Esophagus squamous epithelium (tissue), 5 donors: ENCODE measurements around the gene GLMP. TPM values are rescaled to one million over a fixed set of nuclear protein-coding genes. Genes with fewer than 3 reads are reported as not detected.

Source experiments
- DNase-seq: peaks from one replicate; lab custom pipeline; 2025; lab: John Stamatoyannopoulos, UW
- H3K27ac ChIP-seq, 4 donors: fragments of 200-600 bp; sonication (generic); one replicate each; pipeline ENCODE4 v1.5.1; 2016 to 2019; ENCODE audit warnings: mild to moderate bottlenecking in 1 of 4
- H3K27me3 ChIP-seq, 4 donors: fragments of 200-600 bp; sonication (generic); 1 replicate in 3 of 4; 2 replicates in 1 of 4; pipeline versions ENCODE4 v1.5.1 to v1.6.0; 2017 to 2021; ENCODE audit warnings: antibody characterized with exemption in 1 of 4
- H3K36me3 ChIP-seq, 3 donors: fragments of 200-600 bp; sonication (generic); one replicate each; pipeline ENCODE4 v1.5.1; 2016 to 2019
- H3K4me1 ChIP-seq, 3 donors: fragments of 200-600 bp; sonication (generic); one replicate each; pipeline ENCODE4 v1.5.1; 2017 to 2019
- H3K4me3 ChIP-seq, 4 donors: fragments of 200-600 bp; sonication (generic); 1 replicate in 3 of 4; 2 replicates in 1 of 4; pipeline ENCODE4 v1.5.1; 2016 to 2019; ENCODE audit warnings: mild to moderate bottlenecking in 2 of 4, moderate library complexity in 1 of 4
- H3K9me3 ChIP-seq, 3 donors: fragments of 200-600 bp; sonication (generic); one replicate each; pipeline ENCODE4 v1.5.1; 2016 to 2019
- POLR2A ChIP-seq, 4 donors: fragments of 450-650 bp; IDR thresholded peaks; one replicate each; pipeline ENCODE4 v1.6.1; 2017; ENCODE audit warnings: antibody characterized with exemption in 4 of 4, mild to moderate bottlenecking in 4 of 4, moderate library complexity in 3 of 4
- whole genome bisulfite sequencing, 2 donors: methylation state at CpG; one replicate each; pipeline ENCODE4 v1.1.5; 2018; 5-methylcytosine and 5-hydroxymethylcytosine counted together
- intact Hi-C: fragments of 100-400 bp; cut with DNase I; formaldehyde crosslinking; loops from one replicate; pipeline ENCODE4 v1.15.0; 2022
- total RNA-seq, 4 donors: library from RNA; depleted of rRNA; stranded (reverse); fragments of >200 nt; gene quantifications; one replicate each; pipeline ENCODE4 v1.1.0, GENCODE V29; 2016
- TF ChIP-seq, protein P1 (sequence below), 6 experiments: fragments of 450-650 bp in 4 of 6; fragments of 200-600 bp in 2 of 6; sonication (generic) in 2 of 6; IDR thresholded peaks; one replicate each; pipeline ENCODE4 v1.5.1; 2016 to 2019; ENCODE audit warnings: antibody characterized with exemption in 6 of 6, mild to moderate bottlenecking in 4 of 6, moderate library complexity in 4 of 6
- donor health status: DM: yes; HTN: yes; CAD: no.

Gene GLMP
- total RNA-seq, 4 donors from 2014 or later = 16.1 to 44.2 (median 27.7) TPM

DNA sequence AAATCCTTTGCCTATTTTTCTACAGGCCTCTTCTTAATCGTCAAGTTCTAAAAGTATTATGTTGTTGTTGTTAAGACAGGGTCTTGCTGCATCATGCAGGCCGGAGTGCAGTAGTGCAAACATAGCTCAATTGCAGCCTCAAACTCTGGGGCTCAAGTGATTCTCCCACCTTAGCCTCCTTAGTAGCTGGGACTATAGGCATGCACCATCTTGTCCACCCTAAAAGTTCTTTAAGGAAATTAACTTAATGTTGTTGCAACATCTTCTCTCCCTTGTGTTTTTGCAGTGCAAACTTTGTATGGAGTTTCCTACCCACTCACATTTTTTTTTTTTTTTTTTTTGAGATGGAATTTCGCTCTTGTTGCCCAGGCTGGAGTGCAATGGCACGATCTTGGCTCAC is 7.8 kb upstream of the GLMP start:
- Histone ChIP-seq H3K4me3 (no peak overlapping the region), H3K27ac (no peak overlapping the region), H3K4me1 (peaks cover 0 to 21% (median 0%) of the 10 kb centered on the region in 3 donors), H3K27me3 (no peaks in the 10 kb centered on the region), H3K9me3 (no peaks in the 10 kb centered on the region), H3K36me3 (peaks cover 0 to 44% (median 4%) of the 10 kb centered on the region in 3 donors)
- WGBS, 2 donors = 62 to 67% methylated on average over 4 of the region's 4 CpGs
- no peak for DNase-seq
- intact Hi-C loops = no loop called here
- TF ChIP-seq, protein P1, sequence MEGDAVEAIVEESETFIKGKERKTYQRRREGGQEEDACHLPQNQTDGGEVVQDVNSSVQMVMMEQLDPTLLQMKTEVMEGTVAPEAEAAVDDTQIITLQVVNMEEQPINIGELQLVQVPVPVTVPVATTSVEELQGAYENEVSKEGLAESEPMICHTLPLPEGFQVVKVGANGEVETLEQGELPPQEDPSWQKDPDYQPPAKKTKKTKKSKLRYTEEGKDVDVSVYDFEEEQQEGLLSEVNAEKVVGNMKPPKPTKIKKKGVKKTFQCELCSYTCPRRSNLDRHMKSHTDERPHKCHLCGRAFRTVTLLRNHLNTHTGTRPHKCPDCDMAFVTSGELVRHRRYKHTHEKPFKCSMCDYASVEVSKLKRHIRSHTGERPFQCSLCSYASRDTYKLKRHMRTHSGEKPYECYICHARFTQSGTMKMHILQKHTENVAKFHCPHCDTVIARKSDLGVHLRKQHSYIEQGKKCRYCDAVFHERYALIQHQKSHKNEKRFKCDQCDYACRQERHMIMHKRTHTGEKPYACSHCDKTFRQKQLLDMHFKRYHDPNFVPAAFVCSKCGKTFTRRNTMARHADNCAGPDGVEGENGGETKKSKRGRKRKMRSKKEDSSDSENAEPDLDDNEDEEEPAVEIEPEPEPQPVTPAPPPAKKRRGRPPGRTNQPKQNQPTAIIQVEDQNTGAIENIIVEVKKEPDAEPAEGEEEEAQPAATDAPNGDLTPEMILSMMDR (IDR thresholded peaks at IDR 0.05) = no peak
- TF ChIP-seq POLR2A (IDR thresholded peaks at IDR 0.05) = no peak

DNA sequence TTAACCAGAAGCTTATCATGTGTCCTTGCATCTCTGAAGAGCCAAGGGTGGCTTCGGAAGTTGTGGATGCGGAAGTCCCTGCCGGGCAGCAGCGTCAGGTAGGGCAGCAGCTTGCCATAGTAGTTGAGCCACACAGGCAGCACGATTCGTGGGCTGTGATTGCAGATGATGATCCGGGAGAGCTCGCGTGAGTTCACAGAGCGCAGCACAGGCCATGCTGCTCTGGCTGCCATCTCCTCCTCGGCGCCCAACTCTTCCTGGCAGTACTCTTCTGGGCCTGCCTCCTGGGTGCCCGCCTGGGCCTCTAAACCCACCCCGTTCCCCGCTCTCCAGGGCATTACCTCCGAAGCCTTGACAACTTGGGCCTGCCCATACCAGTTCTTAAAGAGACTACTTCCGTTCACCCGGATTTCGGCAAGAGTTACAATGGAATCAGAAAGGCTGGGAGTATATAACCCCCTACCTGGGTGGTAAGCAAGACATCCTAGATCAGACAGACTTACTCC is 3.4 kb upstream of the GLMP start, which contains the start of gene VHLL:
TSS of gene VHLL (minus strand) at position 456 of the 506 bp plus-strand sequence. CDS start at position 338, 118 bp downstream.
- H3K27ac ChIP-seq = no peak within 1 kb of the TSS
- 95 to 96% methylated on average over 5 to 17 of the region's 19 CpGs for WGBS, 2 donors
- no peak for TF ChIP-seq POLR2A (IDR thresholded peaks at IDR 0.05)
- TF ChIP-seq, protein P1 (IDR thresholded peaks at IDR 0.05) = no peak
- peaks cover 9 to 44% (median 16%) of the 10 kb centered on the region in 3 donors for H3K4me1 ChIP-seq
- intact Hi-C loops = no loop called here
- H3K27me3 ChIP-seq = no peaks in the 10 kb centered on the region
- DNase-seq = no peak
- no peak within 1 kb of the TSS for H3K4me3 ChIP-seq
- H3K36me3 ChIP-seq = peaks cover 0 to 8% (median 0%) of the 10 kb centered on the region in 3 donors
- H3K9me3 ChIP-seq = no peaks in the 10 kb centered on the region

DNA sequence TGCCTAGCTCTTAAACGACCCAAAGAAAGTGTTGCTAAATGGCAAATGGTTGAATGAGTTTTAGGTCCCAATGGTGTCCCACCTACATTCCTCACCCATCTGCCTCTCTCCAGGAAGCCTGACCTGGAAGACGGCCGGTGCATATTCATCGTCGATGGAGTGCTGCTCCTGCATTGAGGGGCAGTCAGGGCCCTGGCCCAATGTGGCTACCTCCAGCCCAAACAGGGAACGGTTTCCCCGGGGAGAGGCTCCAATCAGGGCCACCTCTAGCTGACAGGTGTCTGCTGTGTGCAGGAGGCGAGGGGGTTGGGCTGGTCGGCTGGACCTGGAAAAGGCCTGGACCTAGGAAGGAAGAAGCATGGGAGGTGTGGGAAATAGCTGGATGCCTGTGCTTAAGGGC is 1.6 kb downstream of the GLMP start:
- peak overlapping the region in 1 of 4 donors; percentile 82 for H3K27ac ChIP-seq
- DNase-seq = no peak
- no peak for TF ChIP-seq POLR2A (IDR thresholded peaks at IDR 0.05)
- TF ChIP-seq, protein P1 (IDR thresholded peaks at IDR 0.05) = no peak
- H3K27me3 ChIP-seq = no peaks in the 10 kb centered on the region
- no peak overlapping the region for H3K4me3 ChIP-seq
- 83 to 84% methylated on average over 1 to 6 of the region's 9 CpGs for WGBS, 2 donors
- no peaks in the 10 kb centered on the region for H3K9me3 ChIP-seq
- peaks cover 0 to 48% (median 8%) of the 10 kb centered on the region in 3 donors for H3K36me3 ChIP-seq
- H3K4me1 ChIP-seq = peaks cover 16 to 73% (median 31%) of the 10 kb centered on the region in 3 donors
- intact Hi-C loops = no loop called here

DNA sequence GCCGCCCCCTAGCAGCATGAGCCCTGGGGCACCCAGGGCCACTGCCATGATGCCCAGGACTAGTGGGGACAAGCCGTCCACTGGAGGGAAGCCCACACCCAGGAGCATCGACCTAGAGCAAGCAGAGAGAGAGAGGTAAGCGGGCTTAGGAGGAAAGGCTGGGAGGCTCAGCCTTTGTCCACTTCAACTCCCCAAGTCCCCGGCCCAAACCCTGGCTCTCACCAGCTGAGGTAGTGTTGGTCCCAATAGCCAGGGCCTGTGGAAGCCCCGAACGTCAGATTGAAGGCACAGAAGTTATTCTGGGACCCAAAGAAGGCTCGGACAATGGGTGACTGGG is 2.4 kb downstream of the GLMP start:
- no peaks in the 10 kb centered on the region for H3K27me3 ChIP-seq
- H3K4me1 ChIP-seq = peaks cover 16 to 73% (median 31%) of the 10 kb centered on the region in 3 donors
- H3K36me3 ChIP-seq = peaks cover 0 to 56% (median 11%) of the 10 kb centered on the region in 3 donors
- no peaks in the 10 kb centered on the region for H3K9me3 ChIP-seq
- peak overlapping the region; percentile 73 to 91 (median 84) for H3K27ac ChIP-seq
- H3K4me3 ChIP-seq = no peak overlapping the region
- WGBS, 2 donors = 75 to 88% methylated on average over 2 to 6 of the region's 8 CpGs
- TF ChIP-seq, protein P1 (IDR thresholded peaks at IDR 0.05) = no peak
- TF ChIP-seq POLR2A (IDR thresholded peaks at IDR 0.05) = no peak
- intact Hi-C loops = no loop called here
- no peak for DNase-seq

DNA sequence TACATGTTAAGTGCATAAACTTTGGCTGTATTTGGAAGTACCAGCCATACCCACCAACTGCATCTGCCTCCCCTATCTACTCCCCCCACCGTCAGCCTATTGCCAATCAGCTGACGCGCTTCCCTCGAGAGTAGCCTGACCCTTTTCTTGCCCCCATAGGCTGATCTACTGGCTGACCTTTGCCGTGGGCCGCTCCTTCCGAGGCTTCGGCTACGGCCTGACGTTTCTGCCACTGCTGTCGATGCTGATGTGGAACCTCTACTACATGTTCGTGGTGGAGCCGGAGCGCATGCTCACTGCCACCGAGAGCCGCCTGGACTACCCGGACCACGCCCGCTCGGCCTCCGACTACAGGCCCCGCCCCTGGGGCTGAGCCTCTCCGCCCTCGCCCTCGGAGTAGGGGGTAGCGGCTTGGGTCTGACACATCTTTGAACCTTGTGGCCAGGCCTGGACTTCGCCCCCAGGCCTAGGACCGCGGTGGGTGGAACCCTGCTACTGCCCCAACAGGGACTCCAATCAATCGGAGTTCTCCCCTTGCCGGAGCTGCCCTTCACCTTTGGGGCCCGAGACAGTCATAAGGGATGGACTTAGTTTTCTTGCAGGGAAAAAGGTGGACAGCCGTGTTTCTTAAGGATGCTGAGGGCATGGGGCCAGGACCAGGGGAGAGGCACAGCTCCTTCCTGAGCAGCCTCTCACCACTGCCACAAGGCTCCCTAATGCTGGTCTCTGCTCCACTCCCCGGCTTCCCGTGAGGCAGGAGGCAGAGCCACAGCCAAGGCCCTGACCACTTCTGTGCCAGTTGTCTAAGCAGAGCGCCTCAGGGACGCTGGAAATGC is 4.0 kb downstream of the GLMP start:
- no peak for DNase-seq
- Histone ChIP-seq H3K27me3 (no peaks in the 10 kb centered on the region), H3K36me3 (peaks cover 0 to 72% (median 11%) of the 10 kb centered on the region in 3 donors), H3K4me3 (peak overlapping the region; percentile 3 to 63 (median 40)), H3K4me1 (peaks cover 16 to 79% (median 31%) of the 10 kb centered on the region in 3 donors), H3K27ac (peak overlapping the region; percentile 73 to 91 (median 84)), H3K9me3 (no peaks in the 10 kb centered on the region)
- TF ChIP-seq, protein P1 (IDR thresholded peaks at IDR 0.05) = no peak
- TF ChIP-seq POLR2A (IDR thresholded peaks at IDR 0.05) = peak in 1 of 4 donors; percentile 48
- 48 to 49% methylated on average over 11 to 15 of the region's 37 CpGs for WGBS, 2 donors
- intact Hi-C loops = no loop called here
